ENCODE data around the gene RAB11FIP4.

GRCh38 chr17:31552568-31552967 lies 161.1 kb downstream of the RAB11FIP4 start:
- TF ChIP-seq CTCF (IDR thresholded peaks at IDR 0.05) (no peak), POLR2A (IDR thresholded peaks at IDR 0.05) (no peak)
